LoVo (cell line): ENCODE data around the gene ZBTB7C.

ENCODE experiments used
- DNase-seq: peaks from one replicate; pipeline ENCODE4 v3.0.0-alpha.2; 2016; ENCODE audit warnings: low spot score

The ZBTB7C gene

DNA sequence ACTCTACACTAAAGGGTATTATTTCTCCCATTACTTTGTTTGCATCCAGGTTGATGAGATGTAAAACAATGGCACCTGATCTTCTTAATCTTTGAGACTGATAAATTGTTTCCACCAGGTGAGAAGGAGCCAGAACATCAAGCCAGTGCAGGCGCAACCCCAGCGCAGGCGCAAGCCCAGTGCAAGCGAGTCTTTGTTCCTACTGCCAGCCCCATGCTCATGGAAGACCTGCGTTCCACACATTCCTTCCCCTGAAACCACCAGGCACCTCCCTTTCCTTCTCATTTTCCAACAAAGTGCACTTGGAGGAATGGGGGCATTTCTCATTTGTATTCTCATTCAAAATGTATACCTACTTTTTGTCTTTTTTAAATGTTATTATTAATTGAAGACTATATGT is 290.0 kb downstream of the ZBTB7C start:
- no peak for DNase-seq

DNA sequence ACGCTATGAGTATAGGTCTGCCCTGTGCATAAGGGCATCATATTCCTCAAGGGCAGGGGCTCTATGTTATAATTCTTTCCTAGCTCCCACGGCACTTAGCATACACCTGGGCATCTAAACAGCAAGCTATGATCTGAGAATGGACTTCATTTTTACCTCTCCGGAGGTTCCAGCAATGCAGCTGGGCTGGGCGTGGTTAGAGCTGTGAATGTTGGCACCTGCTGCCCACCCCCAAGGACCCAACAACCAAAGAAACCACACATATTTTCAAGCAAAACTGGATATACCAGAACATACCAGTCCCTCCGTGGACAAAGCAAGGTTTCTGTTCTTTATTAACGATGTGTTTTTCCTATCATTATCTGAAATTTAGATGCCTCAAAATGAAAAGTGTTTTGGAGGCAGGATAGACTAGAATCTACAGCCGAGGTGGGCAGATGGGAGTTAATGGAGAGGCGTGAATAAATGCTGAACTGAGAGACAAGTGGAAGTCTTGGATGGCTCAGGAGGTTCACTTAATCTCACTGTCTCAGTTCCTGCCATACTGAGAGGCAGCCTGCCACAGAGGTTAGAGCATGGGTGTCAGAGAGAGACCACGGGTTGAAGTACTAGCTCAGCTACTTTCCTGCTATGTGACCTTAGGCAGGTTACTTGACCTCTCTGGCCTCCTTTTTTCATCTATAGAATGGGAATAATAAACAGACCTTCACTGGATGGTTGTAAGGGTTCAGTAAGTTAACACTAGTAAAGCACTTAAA is 292.1 kb downstream of the ZBTB7C start:
- DNase-seq: no peak

DNA sequence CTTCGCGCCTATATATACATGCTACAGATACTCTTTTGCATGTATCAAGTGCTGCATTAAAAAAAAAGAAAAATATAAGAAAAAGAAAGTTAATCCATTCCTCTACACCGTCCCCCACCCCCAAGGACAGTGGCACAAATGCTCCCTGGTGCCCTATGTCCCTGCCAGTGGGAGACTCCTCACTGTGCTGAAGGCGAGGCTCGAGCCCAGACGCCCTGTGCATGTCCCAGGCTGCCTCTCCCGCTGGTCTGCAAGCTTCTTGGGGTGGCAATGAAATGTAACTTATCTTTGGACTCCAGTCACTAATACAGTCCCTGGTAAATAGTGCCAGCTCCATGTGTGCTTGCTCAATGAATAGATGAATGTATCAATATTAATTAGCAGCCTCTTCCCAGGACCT is 293.2 kb downstream of the ZBTB7C start:
- DNase-seq: no peak

DNA sequence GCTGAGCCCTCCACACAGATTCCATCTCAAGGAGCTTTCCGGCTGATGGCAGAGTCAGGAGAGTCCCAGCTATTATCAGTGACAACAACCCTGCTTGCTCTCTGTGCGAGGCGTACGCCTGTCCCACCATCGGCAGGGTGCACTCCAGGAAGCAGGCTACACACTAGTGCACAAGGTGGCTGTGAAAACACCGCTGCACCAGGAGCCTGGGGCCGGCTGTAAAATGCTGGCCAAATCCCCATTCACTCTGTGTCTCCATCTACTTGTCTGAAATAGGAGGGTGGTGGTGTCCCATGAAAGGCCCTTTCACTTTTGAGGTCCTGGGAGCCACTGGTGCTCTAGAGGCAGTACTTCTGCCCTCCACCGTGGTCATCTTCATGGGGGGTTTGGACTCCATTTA is 295.5 kb downstream of the ZBTB7C start:
- no peak for DNase-seq

DNA sequence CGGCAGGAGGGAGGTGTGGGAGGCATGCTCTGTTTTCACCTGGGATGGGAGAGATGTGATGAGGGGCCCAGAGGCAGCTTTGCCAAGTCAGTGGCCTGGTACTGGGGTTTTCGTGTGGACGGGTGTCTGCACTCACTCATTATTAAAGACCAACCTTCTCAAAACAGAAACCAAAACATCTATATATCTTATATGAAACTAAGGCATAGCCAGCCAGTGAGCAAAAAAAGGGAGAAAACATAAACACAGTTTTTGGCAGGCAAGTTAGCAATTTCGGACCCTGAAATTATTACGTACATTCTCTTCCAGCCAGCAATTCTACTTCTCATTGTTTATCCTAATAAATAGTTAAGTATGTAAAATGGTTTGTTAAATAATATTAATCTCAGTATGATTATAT is 297.6 kb downstream of the ZBTB7C start:
- no peak for DNase-seq

DNA sequence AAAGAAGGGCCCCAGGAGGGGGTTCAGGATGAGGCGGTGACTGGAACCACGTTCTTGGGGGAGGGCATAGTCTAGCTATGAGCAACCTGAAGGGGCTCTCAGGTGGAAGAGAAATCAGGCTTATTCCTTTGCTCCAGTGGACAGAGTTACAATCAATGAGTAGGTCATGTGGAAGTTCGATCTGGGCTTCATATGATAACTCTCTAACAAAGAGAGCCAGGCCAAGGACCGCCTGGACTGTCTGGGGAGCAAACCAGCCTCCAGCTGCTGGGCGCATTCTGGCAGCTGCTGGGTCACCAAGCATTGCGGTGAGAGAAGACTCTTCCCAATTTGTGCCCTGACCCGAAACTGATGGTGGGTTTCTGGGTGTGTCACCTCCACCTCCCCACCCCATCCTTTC is 298.4 kb downstream of the ZBTB7C start:
- no peak for DNase-seq

DNA sequence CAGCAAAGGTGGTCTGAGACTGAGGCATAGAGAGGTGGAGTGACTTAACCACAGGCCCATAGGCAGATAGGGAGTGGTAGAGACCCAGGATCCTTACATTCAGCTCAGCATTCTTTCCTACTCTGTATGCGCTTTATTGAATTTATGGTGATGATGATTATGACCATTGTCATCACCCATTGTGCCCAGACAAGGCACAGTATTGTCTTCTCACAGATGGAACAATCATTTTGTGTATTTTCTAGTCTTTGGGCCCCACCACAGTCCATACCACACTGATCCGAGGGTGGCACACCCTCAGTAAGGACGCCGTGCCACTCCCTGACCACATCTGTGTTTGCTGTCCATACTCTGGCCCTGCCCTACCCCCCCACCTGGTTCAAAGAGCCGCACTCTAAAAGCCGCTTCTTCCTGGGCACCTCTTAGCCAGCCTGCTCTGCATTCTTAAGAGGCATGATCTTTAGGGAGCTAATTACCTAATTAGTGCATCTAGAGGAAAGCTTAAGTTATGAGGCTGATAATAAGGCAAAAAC is 299.2 kb downstream of the ZBTB7C start:
- DNase-seq: peak; percentile 34

DNA sequence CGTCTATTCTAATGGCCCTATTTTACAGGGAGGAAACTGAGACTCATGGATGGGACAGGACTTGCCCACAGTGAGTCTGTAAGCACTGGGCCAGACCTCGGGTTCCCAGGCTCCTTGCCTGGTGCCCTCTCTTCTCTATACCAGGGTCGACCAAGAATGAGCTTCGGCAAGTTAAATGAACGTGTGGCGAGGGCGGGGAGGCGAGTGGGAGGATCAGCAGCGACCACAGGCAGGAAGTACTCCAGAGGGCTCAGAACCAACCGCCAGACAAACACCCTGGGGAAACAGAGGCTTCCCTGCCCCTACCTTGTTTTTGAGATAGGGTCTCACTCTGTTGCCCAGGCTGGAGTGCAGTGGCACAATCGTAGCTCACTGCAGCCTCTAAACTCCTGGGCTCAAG is 301.0 kb downstream of the ZBTB7C start:
- no peak for DNase-seq

DNA sequence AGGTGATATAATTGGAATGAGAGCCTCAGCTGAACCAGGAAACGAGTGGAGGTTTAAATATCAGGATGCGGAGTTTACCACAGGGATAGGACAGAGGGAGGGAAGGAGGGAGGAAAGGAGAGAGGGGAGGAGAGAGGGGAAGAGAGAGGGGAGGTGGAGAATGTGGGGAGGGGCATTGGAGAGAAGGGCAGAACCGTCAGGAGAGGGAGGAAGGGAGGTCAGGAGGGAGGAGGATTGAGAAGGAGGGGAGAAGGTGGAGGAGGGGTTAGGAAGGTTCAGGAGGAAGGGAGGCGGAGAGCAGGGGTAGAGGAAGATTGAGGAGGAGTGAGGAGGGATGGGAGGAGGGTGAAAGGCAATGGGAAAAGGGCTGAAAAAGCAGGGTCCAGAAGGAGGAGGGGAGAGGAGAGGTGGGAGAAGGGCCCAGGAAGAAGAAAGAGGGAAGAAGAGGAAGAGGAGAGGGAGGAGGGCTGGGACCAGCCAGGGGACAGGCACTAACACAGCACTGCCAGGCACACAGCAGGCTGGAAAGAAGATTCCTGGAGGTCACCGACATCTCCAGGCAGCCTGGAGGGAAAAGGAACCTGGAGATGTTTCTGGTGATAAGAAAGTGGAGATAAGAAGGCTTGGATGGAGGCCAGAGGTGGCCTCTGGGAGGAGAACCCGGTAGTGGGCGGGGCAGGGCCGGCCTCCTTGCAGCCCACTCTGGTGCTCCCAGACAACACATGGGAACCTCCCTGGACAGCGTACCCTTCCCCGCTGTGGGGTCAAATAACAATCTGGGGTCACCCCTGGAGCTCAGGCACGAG is 302.0 kb downstream of the ZBTB7C start:
- DNase-seq: peak; percentile 52

DNA sequence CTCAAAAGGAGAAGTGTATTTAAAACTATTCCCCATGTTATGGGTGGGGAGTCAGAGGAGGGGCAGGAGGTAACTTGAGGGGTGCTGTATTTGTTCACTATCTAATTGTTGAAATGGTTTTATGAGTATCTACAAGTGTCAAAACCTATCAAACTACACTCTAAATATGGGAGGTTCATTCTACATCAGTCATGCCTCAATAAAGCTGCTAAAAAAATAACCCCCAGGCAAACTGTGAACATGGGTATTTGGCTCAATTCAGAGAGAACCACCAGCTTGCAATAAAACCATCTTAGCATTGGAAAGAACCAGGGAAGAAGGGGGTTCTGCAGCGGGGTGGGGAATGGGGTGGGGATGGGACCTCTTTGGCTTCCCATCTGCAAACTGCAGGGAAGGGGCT is 302.7 kb downstream of the ZBTB7C start:
- no peak for DNase-seq

DNA sequence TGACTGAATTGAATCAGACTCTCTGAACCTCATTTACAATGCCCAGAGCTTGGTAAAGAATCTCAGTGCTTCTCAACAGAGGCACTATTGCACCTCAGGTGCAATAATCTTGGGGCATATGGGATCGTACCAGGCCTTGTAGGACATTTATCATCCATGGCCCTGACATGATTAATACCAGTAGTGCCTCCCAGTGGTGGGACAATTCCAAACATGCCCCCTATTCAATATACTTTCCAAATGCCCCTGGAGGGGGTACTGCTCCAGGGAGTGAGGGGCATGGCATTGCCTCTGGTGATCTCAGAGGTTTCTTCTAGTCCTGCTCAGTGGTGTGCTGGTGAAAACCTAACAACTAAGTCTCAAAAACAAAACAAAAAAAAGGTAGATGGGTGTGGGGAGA is 303.9 kb downstream of the ZBTB7C start:
- DNase-seq: no peak

DNA sequence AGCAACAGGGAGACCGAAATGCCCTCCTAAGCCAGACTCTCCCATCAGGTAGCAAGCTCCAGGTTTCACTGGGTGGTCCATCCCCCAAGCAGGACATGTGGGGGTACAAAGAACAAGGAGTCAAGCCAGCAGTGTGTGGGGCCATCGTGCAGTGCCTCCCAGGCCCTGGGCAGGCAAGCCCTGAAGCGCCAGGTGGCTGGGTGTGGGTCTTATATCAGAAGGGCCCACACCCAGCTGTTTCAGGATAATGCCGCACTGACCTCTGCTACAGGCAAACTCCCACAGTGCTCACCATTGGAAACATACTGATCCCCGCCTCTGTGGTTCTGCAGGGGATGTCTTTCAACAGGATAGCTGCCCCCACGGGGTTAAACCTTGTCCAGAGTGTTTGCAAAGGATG is 304.5 kb downstream of the ZBTB7C start:
- DNase-seq: no peak

DNA sequence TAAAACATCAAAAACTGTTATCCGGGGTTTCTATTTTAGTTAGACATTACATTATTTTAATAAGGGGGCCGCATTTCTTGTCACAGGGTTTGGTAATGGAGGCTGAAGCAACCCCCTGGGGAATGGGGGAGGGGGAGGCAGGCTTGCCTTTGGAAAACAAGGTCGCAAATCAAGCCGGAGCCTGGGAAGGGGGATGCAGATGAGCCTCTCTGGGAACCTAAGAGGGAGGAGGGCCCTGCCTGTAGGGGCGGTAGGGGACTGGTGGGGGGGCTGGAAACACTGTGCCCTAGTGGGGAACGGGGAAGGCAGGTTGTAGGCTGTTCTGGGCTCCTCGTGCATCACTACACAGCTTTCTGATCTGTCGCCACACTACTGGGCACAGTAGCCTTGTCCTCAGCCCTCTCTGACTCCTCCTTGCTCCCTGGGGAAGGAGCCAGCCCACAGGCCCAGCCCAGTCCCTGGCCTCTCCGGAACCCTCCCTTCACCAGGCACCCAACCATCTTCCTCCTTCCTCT is 308.5 kb downstream of the ZBTB7C start:
- no peak for DNase-seq

DNA sequence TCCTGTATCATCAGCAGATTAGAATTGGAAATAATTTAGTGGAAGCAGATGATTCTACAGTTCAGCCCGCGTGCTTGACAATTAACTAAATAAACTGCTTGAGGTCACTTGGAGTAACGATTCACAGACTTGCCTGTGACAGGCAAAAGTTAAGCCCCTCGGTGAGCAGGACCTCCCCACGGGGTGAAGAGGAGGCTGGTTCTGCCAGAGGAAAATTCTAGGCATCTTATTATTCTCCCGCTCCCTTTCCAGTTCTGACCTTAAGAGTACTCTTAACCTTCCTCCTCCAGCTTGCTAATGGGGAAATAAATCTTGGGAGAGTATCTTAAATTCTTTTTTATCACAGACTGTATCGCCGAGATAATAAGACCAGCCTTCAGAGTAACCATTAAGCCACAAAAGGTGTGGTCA is 309.0 kb downstream of the ZBTB7C start:
- DNase-seq: no peak

DNA sequence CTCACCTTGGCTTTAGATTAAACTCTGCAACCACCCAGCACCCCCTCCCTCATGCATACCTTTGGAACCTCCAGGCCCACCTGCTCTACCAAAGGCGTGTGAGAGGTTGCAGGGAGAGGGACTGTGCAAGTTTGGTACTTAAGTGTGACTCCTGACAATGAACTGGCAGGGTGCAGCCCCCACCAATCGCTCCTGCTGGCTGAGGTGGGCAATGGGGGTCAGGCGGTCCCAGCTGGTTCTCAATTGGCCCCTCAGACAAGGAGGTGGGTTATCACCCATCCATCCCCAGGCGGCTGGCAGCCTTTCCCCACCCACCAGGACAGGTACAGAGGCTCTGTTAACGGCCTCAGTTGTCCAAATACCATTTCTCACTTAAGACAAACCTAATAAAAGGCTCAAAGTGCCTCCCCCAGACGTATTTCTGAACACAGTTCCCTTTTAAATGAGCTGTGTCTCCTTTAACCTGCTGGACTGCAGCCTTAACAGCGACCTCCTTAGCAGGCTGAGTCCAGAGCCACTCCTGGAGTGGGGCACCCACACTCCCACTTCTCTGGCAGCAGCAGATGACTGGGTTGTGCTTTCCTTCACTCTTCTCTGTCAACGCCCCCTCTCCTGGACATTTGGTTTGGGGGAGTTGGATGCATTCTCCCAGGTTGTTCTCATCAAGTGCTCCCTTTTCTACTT is 309.6 kb downstream of the ZBTB7C start:
- no peak for DNase-seq

DNA sequence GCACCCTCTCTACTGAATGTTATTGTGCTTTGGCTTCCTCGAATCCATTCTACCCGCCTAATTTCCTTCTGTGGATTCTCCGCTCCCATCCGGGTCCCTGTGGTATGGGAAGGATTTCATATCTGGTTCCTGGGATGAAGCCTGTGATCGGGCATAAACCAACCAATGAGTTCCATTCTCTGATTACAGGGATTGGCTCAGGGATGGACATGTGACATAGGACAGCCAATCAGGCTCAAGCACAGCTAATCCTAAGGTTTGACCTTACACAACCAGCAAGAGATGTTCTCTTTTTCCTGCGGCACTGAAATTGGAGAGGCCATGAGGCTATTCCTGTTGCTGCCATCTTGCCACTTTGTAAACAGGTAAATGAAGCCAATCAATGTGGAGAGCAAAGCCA is 310.6 kb downstream of the ZBTB7C start:
- no peak for DNase-seq

DNA sequence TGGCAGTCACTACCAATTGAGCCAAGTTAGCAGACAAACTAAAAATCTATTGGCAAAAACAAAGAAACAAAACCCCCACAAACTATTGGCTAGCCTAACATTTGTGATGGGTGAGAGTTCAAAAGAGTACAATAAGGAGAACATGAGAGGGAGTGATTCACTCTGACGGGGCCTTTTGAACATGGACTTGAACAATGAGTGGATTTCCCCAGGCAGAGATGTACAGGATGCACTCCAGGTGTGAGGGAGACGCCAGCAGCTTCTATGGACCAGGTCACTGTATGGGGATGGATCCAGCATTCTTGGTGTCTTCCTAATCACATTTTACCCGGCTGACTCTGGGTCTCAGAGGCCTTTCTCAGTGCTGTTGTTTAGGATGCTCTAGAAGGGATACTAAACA is 311.2 kb downstream of the ZBTB7C start:
- no peak for DNase-seq

DNA sequence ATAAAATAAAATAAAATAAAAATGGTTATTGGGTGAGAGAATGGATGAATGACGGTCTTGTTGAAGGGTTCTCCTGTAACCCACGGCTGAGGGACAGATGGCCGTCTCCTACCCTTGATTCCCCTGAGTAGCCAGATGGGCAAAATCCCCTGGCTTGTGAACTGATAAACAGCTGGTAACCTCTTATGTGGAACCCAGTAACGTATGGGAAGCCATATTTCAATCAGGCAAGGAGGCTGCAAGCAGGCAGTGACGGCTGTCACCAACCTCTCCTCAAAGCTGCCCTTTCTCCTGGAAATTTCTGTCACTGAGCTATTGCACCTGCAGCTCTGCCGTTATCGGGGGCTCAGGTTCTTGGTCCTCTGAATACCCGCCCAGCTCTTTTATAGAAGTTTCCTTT is 313.5 kb downstream of the ZBTB7C start:
- DNase-seq: no peak

DNA sequence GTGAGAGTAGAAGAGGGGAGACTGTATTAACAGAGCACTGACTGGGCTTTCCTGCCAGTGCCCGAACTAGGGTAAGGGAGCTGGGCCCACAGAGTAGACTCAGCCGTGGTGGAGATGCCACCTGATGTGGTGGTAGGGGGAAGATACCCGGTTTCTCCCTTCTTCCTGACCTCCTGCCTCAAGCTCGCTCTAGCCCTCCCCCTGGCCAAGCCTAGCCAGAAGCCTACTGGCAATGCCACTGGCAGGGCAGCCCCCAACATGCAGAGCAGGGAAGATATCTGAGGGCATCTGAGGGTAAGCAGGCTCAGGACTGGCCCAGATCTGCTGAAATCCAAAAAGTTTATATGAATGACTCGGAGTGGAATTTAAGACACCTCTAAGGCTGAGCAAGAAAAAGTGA is 316.1 kb downstream of the ZBTB7C start:
- DNase-seq: no peak

DNA sequence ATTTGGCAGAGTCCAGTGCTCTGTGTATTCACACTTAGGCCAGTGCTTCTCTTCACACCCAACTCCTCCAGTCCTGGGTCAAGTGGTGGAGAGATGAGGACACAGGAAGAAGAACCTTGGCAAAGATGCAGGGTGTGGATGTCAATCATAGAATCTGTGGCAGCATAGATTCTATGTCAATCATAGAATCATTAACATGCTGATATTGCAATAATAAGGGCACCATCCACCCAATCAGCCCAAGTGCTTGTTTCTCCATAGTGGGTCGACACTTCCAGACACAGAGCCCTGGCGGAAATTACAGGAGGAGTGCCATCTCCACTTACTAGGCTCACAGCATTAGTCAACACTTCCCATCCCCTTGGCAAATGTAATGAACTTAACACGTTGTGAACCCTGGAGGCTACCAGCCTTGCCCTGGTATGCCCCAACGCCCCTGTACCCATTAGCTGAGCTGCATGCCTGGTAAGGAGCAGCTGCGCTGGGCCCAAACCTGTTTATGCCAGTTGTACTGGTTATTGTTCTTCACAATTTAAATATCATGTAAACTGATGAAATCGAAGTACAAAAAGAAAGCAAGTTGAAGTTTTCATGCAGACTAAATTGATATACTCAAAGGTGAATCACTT is 317.2 kb downstream of the ZBTB7C start:
- no peak for DNase-seq

DNA sequence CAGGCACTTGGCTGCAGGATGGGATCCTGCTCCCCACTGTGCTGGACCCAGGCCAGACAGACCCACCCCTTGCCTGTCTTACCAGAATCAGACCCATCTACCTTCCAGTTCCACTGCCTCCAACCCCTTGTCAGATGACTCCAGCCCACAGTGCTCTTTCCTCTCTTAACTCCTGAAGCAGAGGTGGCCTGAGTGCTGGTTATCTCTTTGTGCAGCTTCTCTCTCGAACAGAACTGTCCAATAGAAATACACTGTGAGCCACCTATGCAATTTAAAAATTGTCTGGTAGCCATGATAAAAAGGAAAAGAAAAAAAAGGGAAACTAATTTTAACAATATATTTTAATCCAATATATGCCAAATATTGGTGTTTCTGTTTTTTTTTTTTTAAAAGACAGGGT is 318.5 kb downstream of the ZBTB7C start:
- DNase-seq: no peak

DNA sequence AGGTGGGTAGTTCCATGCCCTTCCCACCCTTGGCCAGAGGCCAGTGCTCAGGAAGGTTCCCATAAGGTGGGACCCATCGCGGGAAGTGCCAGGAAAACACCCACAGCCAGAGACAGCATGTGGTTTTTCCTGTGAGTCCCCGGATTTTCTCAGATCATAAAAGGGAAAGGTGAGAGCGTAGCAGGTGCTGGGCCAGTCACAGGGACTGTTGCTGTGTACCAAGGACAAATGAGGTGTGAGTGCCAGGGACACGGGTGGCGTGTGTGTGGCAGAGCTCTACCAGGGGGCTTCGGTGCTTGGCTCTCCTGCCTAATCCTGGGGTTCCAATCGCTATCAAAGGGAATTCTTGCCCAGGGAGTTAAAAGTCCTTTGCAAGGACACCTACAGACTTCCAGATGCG is 319.2 kb downstream of the ZBTB7C start:
- no peak for DNase-seq
